Mesenteric fat pad (tissue), 1 donor: ENCODE results near the gene FEV. TPM values are rescaled to one million over a fixed set of nuclear protein-coding genes. Genes with fewer than 3 reads are reported as not detected.
"Not testable (repeated sequence)": the region's sequence is repeated elsewhere in the genome, so short reads cannot be mapped to it uniquely, and the experiment has no call there.

ENCODE experiments used
- DNase-seq: peaks from one replicate; pipeline ENCODE4 v3.0.0-alpha.2; 2020; ENCODE audit warnings: low spot score
- microRNA-seq: library from miRNA; unstranded; fragments of <30 nt; microRNA quantifications from one replicate; pipeline ENCODE4 v1.2.0, GENCODE V29; 2020; ENCODE audit warnings: borderline number of aligned reads
- total RNA-seq: library from RNA; stranded (reverse); fragmentation: NEBNext Ultra II Directional; extraction: Animal tissue kit (Norgen Biotek cat#: 25700); gene quantifications from one replicate; pipeline ENCODE4 v1.2.1, GENCODE V29; 2021
- donor health status: DM: yes; HTN: yes; CAD: no.

Gene FEV
- total RNA-seq, 1 donor from 2014 or later: not detected

GRCh38 chr2:218946621-218947020 is 38.4 kb downstream of the FEV start:
- no peak for DNase-seq

- no peak for DNase-seq
These were observed 40.1 kb downstream of the FEV start for GRCh38 chr2:218944759-218945404.

GRCh38 chr2:218931751-218932150 is 53.2 kb downstream of the FEV start:
- not testable (repeated sequence) for DNase-seq

Small RNA genes lying within 50 kb of the gene (microRNA-seq; reads per million reads assigned to microRNA genes)
- gene MIR375: 734 reads per million, percentile 74 among the genes with 10 or more reads in this experiment

Other genes with a start within 250 kb of the FEV start
- 20.5 TPM for gene CYP27A1, start 203.0 kb downstream of the FEV start, total RNA-seq
- not detected for gene PRKAG3, start 153.4 kb downstream of the FEV start, total RNA-seq
- gene WNT6, start 125.4 kb downstream of the FEV start, total RNA-seq: 0.90 TPM
- not detected for gene WNT10A, start 104.3 kb downstream of the FEV start, total RNA-seq
- not detected for gene CDK5R2, start 25.5 kb downstream of the FEV start, total RNA-seq
- gene CRYBA2, start 8.2 kb upstream of the FEV start, total RNA-seq: not detected
- gene CFAP65, start 56.3 kb upstream of the FEV start, total RNA-seq: not detected
- gene IHH, start 75.7 kb upstream of the FEV start, total RNA-seq: 0.26 TPM
- 13.8 TPM for gene NHEJ1, start 175.6 kb upstream of the FEV start, total RNA-seq
- 0.93 TPM for gene SLC23A3, start 184.8 kb upstream of the FEV start, total RNA-seq
- gene CNPPD1, start 191.7 kb upstream of the FEV start, total RNA-seq: 82.8 TPM
- gene RETREG2, start 193.1 kb upstream of the FEV start, total RNA-seq: 68.1 TPM
- gene ZFAND2B, start 221.6 kb upstream of the FEV start, total RNA-seq: 31.3 TPM
- gene ABCB6, start 233.8 kb upstream of the FEV start, total RNA-seq: 36.5 TPM
- gene ATG9A, start 244.5 kb upstream of the FEV start, total RNA-seq: 59.0 TPM
- 15.9 TPM for gene ANKZF1, start 244.6 kb upstream of the FEV start, total RNA-seq